B cell (primary cell): ENCODE measurements around the gene R3HDM4.

Experiments used
- EZH2 ChIP-seq: IDR thresholded peaks from 2 replicates; pipeline ENCODE4 v1.6.1; 2012; ENCODE audit warnings: borderline replicate concordance, low read depth, mild to moderate bottlenecking, moderate library complexity, low read length; ENCODE audit not compliant: insufficient read depth, poor library complexity, severe bottlenecking
- TF ChIP-seq, protein P1 (sequence below): fragments of 200-600 bp; IDR thresholded peaks from one replicate; pipeline ENCODE4 v1.8.0; 2022; ENCODE audit warnings: antibody characterized with exemption, mild to moderate bottlenecking

DNA sequence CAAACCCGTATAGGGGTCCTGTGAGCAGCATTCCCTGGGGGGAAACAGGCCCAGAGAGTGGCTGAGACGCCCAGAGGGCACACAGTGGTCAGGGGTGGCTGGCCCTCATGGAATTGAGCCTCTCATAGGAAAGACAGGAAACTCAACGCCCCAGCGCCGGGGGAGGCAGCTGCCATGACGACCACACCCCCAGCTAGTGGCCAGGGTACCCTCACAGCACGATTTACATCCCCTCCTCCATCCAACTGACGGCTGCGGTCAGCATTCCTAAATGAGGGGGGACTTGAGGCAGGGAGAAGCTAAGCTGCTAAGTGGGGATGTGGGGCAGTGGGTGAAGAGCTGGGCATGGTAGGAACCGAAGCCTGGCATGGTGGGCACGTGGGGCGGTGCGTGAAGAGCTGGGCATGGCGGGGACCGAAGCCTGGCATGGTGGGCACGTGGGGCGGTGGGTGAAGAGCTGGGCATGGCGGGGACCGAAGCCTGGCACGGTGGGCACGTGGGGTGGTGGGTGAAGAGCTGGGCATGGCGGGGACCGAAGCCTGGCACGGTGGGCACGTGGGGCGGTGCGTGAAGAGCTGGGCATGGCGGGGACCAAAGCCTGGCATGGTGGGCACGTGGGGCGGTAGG is 30.0 kb downstream of the R3HDM4 start:
- TF ChIP-seq, protein P1, sequence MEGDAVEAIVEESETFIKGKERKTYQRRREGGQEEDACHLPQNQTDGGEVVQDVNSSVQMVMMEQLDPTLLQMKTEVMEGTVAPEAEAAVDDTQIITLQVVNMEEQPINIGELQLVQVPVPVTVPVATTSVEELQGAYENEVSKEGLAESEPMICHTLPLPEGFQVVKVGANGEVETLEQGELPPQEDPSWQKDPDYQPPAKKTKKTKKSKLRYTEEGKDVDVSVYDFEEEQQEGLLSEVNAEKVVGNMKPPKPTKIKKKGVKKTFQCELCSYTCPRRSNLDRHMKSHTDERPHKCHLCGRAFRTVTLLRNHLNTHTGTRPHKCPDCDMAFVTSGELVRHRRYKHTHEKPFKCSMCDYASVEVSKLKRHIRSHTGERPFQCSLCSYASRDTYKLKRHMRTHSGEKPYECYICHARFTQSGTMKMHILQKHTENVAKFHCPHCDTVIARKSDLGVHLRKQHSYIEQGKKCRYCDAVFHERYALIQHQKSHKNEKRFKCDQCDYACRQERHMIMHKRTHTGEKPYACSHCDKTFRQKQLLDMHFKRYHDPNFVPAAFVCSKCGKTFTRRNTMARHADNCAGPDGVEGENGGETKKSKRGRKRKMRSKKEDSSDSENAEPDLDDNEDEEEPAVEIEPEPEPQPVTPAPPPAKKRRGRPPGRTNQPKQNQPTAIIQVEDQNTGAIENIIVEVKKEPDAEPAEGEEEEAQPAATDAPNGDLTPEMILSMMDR = no peak
- no peak for TF ChIP-seq EZH2
